HepG2 (cell line): ENCODE results near the gene ATXN7L2. TPM values are rescaled to one million over a fixed set of nuclear protein-coding genes. Genes with fewer than 3 reads are reported as not detected.

Source experiments
- CBX1 ChIP-seq: IDR thresholded peaks from one replicate; pipeline ENCODE4 v1.6.1; 2016; ENCODE audit warnings: antibody characterized with exemption, low read depth
- NAIF1 ChIP-seq: sonication (generic); formaldehyde crosslinking; IDR thresholded peaks from 2 replicates; pipeline ENCODE4 v1.5.0; 2020; ENCODE audit warnings: mild to moderate bottlenecking, missing genetic modification reagents, borderline replicate concordance
- NFATC3 ChIP-seq: sonication (generic); formaldehyde crosslinking; IDR thresholded peaks from 2 replicates; pipeline ENCODE4 v1.5.1; 2020; ENCODE audit warnings: mild to moderate bottlenecking, missing genetic modification reagents
- NFE2 ChIP-seq: sonication (generic); formaldehyde crosslinking; IDR thresholded peaks from 2 replicates; pipeline ENCODE4 v1.4.0; 2020; ENCODE audit warnings: missing genetic modification reagents
- SETDB1 ChIP-seq: sonication (generic); formaldehyde crosslinking; IDR thresholded peaks from 2 replicates; pipeline ENCODE4 v1.5.1; 2020; ENCODE audit warnings: missing genetic modification reagents, mild to moderate bottlenecking, borderline replicate concordance
- SKI ChIP-seq: fragments of 450-650 bp; IDR thresholded peaks from one replicate; pipeline ENCODE4 v1.6.1; 2018; ENCODE audit warnings: mild to moderate bottlenecking; ENCODE audit not compliant: partially characterized antibody
- ZNF264 ChIP-seq: sonication (generic); formaldehyde crosslinking; IDR thresholded peaks from 2 replicates; pipeline ENCODE4 v1.4.0; 2020; ENCODE audit warnings: missing genetic modification reagents
- ZNF274 ChIP-seq: sonication (generic); formaldehyde crosslinking; IDR thresholded peaks from 2 replicates; pipeline ENCODE4 v1.5.1; 2020; ENCODE audit warnings: mild to moderate bottlenecking, missing genetic modification reagents
- ZNF354B ChIP-seq: sonication (generic); formaldehyde crosslinking; IDR thresholded peaks from 2 replicates; pipeline ENCODE4 v1.8.0; 2022; ENCODE audit warnings: mild to moderate bottlenecking, missing genetic modification reagents
- ZNF670 ChIP-seq: sonication (generic); formaldehyde crosslinking; IDR thresholded peaks from 2 replicates; pipeline ENCODE4 v1.8.0; 2022; ENCODE audit warnings: mild to moderate bottlenecking, missing genetic modification reagents, borderline replicate concordance
- polyA plus RNA-seq, 8 experiments: library from polyadenylated mRNA; depleted of rRNA in 3 of 8; stranded (reverse) in 7 of 8; unstranded in 1 of 8; fragments of >200 nt; fragmentation: Illumina TruSeq in 4 of 8; extraction: Trizol in 4 of 8; gene quantifications; 2 replicates each; pipeline versions ENCODE4 v1.2.1 to v1.2.3, GENCODE V29; 2011 to 2016; ENCODE audit warnings: low read depth in 4 of 8, missing spikeins in 1 of 8, mixed read lengths in 1 of 8; ENCODE audit not compliant: insufficient read depth in 1 of 8
- total RNA-seq, 5 experiments: library from RNA; depleted of rRNA; stranded (reverse); fragments of >200 nt; fragmentation: Illumina TruSeq; extraction: Trizol; gene quantifications; 2 replicates each; pipeline ENCODE4 v1.2.3, GENCODE V29; 2016; ENCODE audit warnings: low read depth in 1 of 5
- TF ChIP-seq, protein P1 (sequence below): sonication (generic); formaldehyde crosslinking; IDR thresholded peaks from 2 replicates; pipeline ENCODE4 v1.4.0; 2020; ENCODE audit warnings: missing genetic modification reagents
- TF ChIP-seq, protein P2 (sequence below), 2 experiments: fragments of 450-650 bp in 1 of 2; sonication (generic) in 1 of 2; formaldehyde crosslinking in 1 of 2; IDR thresholded peaks; 2 replicates each; pipeline versions ENCODE4 v1.6.1 to v1.8.0; 2016 to 2022; ENCODE audit warnings: antibody characterized with exemption in 1 of 2, mild to moderate bottlenecking in 1 of 2, missing genetic modification reagents in 1 of 2
- TF ChIP-seq, protein P3 (sequence below): IDR thresholded peaks from 2 replicates; pipeline ENCODE4 v1.6.1; 2016; ENCODE audit warnings: missing compliant biosample characterization, missing genetic modification reagents, borderline replicate concordance
- TF ChIP-seq, protein P4 (sequence below): IDR thresholded peaks from 2 replicates; pipeline ENCODE4 v1.6.1; 2016

The ATXN7L2 gene
- total and polyA plus RNA-seq, 2 of the 13 experiments (the other 11 are each of a cell fraction or from before 2014, with no cell fraction given) = 2.7 to 2.8 TPM

DNA sequence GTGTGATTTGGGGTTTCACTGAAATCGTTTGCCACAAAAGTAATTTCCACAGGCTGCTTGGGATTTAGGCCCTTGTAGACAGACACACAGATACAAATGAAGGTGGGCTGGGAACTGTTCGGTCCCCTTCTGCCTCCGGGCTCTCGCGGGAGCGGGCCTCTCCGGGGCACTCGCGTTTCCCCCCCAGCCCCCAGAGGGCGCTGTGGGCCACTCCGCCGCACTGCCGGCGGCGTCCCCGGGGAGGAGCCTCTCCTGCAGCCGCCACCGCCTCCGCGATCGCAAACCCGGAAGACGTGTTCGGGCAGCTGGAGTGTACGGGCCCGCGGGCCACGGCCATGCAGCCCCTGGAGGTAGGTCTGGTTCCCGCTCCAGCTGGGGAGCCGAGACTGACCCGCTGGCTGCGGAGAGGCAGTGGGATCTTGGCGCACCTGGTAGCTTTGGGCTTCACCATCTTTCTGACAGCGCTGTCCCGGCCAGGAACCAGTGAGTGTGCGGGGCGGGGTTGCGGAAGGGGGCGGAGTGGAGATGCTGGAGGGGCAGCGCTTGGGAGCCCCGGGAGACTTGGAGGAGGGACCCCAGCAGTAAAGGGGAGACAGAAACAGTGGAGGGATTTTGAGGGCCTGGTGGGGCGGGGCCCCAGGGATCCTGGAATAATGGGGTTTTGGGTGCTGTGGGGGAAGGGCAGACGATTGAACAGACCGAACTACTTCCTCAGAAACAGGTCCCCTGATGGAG, 10.3 kb downstream of the ATXN7L2 start, which contains the start of gene CYB561D1 (continued):
- TF ChIP-seq, protein P1, sequence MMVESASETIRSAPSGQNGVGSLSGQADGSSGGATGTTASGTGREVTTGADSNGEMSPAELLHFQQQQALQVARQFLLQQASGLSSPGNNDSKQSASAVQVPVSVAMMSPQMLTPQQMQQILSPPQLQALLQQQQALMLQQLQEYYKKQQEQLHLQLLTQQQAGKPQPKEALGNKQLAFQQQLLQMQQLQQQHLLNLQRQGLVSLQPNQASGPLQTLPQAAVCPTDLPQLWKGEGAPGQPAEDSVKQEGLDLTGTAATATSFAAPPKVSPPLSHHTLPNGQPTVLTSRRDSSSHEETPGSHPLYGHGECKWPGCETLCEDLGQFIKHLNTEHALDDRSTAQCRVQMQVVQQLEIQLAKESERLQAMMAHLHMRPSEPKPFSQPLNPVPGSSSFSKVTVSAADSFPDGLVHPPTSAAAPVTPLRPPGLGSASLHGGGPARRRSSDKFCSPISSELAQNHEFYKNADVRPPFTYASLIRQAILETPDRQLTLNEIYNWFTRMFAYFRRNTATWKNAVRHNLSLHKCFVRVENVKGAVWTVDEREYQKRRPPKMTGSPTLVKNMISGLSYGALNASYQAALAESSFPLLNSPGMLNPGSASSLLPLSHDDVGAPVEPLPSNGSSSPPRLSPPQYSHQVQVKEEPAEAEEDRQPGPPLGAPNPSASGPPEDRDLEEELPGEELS (CRISPR knock-in tag) = 0 out of 2 replicates have a peak, but pooled peaks have one; percentile 13
- TF ChIP-seq, protein P2, sequence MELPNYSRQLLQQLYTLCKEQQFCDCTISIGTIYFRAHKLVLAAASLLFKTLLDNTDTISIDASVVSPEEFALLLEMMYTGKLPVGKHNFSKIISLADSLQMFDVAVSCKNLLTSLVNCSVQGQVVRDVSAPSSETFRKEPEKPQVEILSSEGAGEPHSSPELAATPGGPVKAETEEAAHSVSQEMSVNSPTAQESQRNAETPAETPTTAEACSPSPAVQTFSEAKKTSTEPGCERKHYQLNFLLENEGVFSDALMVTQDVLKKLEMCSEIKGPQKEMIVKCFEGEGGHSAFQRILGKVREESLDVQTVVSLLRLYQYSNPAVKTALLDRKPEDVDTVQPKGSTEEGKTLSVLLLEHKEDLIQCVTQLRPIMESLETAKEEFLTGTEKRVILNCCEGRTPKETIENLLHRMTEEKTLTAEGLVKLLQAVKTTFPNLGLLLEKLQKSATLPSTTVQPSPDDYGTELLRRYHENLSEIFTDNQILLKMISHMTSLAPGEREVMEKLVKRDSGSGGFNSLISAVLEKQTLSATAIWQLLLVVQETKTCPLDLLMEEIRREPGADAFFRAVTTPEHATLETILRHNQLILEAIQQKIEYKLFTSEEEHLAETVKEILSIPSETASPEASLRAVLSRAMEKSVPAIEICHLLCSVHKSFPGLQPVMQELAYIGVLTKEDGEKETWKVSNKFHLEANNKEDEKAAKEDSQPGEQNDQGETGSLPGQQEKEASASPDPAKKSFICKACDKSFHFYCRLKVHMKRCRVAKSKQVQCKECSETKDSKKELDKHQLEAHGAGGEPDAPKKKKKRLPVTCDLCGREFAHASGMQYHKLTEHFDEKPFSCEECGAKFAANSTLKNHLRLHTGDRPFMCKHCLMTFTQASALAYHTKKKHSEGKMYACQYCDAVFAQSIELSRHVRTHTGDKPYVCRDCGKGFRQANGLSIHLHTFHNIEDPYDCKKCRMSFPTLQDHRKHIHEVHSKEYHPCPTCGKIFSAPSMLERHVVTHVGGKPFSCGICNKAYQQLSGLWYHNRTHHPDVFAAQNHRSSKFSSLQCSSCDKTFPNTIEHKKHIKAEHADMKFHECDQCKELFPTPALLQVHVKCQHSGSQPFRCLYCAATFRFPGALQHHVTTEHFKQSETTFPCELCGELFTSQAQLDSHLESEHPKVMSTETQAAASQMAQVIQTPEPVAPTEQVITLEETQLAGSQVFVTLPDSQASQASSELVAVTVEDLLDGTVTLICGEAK (IDR thresholded peaks at IDR 0.05) = no peak
- TF ChIP-seq, protein P2 (CRISPR knock-in tag; IDR thresholded peaks at IDR 0.05) = peak; percentile 88
- TF ChIP-seq ZNF354B = 0 out of 2 replicates have a peak, but pooled peaks have one; percentile 30
- no peak; the same call in 1 of the 2 replicates for TF ChIP-seq NAIF1 (CRISPR knock-in tag)
- no peak for TF ChIP-seq ZNF670 (CRISPR knock-in tag)
- TF ChIP-seq SKI = peak; percentile 67
- TF ChIP-seq CBX1 = no peak
- TF ChIP-seq, protein P3, sequence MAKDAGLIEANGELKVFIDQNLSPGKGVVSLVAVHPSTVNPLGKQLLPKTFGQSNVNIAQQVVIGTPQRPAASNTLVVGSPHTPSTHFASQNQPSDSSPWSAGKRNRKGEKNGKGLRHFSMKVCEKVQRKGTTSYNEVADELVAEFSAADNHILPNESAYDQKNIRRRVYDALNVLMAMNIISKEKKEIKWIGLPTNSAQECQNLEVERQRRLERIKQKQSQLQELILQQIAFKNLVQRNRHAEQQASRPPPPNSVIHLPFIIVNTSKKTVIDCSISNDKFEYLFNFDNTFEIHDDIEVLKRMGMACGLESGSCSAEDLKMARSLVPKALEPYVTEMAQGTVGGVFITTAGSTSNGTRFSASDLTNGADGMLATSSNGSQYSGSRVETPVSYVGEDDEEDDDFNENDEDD (CRISPR knock-in tag) = peak; percentile 53; the same call in 1 of the 2 replicates
- TF ChIP-seq ZNF274 (CRISPR knock-in tag) = no peak
- TF ChIP-seq NFATC3 = no peak
- TF ChIP-seq NFE2 (CRISPR knock-in tag) = no peak
- no peak for TF ChIP-seq ZNF264 (CRISPR knock-in tag)
- TF ChIP-seq SETDB1 (CRISPR knock-in tag) = no peak
- TF ChIP-seq, protein P4, sequence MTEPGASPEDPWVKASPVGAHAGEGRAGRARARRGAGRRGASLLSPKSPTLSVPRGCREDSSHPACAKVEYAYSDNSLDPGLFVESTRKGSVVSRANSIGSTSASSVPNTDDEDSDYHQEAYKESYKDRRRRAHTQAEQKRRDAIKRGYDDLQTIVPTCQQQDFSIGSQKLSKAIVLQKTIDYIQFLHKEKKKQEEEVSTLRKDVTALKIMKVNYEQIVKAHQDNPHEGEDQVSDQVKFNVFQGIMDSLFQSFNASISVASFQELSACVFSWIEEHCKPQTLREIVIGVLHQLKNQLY (CRISPR knock-in tag) = no peak
